SK-N-SH (cell line): ENCODE measurements around the gene NKX3-2. TPM values are rescaled to one million over a fixed set of nuclear protein-coding genes. Genes with fewer than 3 reads are reported as not detected.
A peak's percentile ranks its signal among the peaks of the same experiment; 100 is the strongest.

ENCODE experiments used
- CTCF ChIA-PET: fragments of 300-600, 350-600 bp; formaldehyde crosslinking; extraction: SDS; loops from one replicate; lab custom pipeline; 2021; lab: Yijun Ruan, JAX
- POLR2A ChIA-PET: fragments of 350-600 bp; sonication (Branson Sonifier 250); formaldehyde crosslinking; extraction: SDS; loops from one replicate; lab custom pipeline; 2020; ENCODE audit warnings: antibody characterized with exemption, inconsistent platforms; lab: Yijun Ruan, JAX
- DNase-seq: peaks from one replicate; pipeline ENCODE4 v3.0.0; 2012
- H2AFZ ChIP-seq: fragments of 200-600 bp; sonication (generic); 2 replicates; pipeline ENCODE4 v1.8.1; 2016; ENCODE audit warnings: antibody characterized with exemption, mild to moderate bottlenecking, low read depth
- H3F3A ChIP-seq: fragments of 200-600 bp; sonication (generic); replicated peaks from 2 replicates; pipeline ENCODE3; 2016; ENCODE audit warnings: antibody characterized with exemption, mild to moderate bottlenecking; ENCODE audit not compliant: insufficient read depth
- H3K27ac ChIP-seq, 2 experiments: fragments of 200-500 bp in 1 of 2; fragments of 200-600 bp in 1 of 2; sonication (Bioruptor generic) in 1 of 2; sonication (generic), shearing (Covaris generic) in 1 of 2; 2 replicates each; pipeline versions ENCODE4 v1.5.1 to v1.6.1; 2014 to 2016; ENCODE audit warnings: low read depth in 2 of 2, inconsistent platforms in 1 of 2, low read length in 1 of 2, mild to moderate bottlenecking in 1 of 2, mixed read lengths in 1 of 2
- H3K27me3 ChIP-seq: fragments of 200-600 bp; sonication (generic), shearing (Covaris generic); 2 replicates; pipeline ENCODE4 v1.6.1; 2016; ENCODE audit warnings: mixed run types; ENCODE audit not compliant: insufficient read depth
- H3K36me3 ChIP-seq, 2 experiments: fragments of 200-500 bp in 1 of 2; fragments of 200-600 bp in 1 of 2; sonication (Bioruptor generic) in 1 of 2; sonication (generic) in 1 of 2; replicated peaks in 1 of 2; 2 replicates each; pipeline versions ENCODE3 to v1.5.1; 2014 to 2016; ENCODE audit warnings: low read length in 1 of 2, mild to moderate bottlenecking in 1 of 2; ENCODE audit not compliant: insufficient read depth in 2 of 2, control insufficient read depth in 1 of 2
- H3K4me1 ChIP-seq, 2 experiments: fragments of 200-500 bp in 1 of 2; fragments of 200-600 bp in 1 of 2; sonication (Bioruptor generic) in 1 of 2; sonication (generic), shearing (Covaris generic) in 1 of 2; 2 replicates each; pipeline versions ENCODE4 v1.5.1 to v1.6.1; 2014 to 2016; ENCODE audit warnings: low read depth in 1 of 2, low read length in 1 of 2, mixed run types in 1 of 2; ENCODE audit not compliant: insufficient read depth in 2 of 2, control insufficient read depth in 1 of 2
- H3K4me2 ChIP-seq: fragments of 200-600 bp; sonication (generic), shearing (Covaris generic); 2 replicates; pipeline ENCODE4 v1.6.1; 2017; ENCODE audit warnings: mixed run types
- H3K4me3 ChIP-seq, 2 experiments: fragments of 200-500 bp in 1 of 2; fragments of 200-600 bp in 1 of 2; sonication (Bioruptor generic) in 1 of 2; sonication (generic), shearing (Covaris generic) in 1 of 2; 2 replicates each; pipeline versions ENCODE4 v1.5.1 to v1.8.1; 2014 to 2016; ENCODE audit warnings: low read depth in 2 of 2, inconsistent platforms in 1 of 2, low read length in 1 of 2, mild to moderate bottlenecking in 1 of 2, mixed read lengths in 1 of 2, moderate library complexity in 1 of 2
- H3K79me2 ChIP-seq: fragments of 200-600 bp; sonication (generic); 2 replicates; pipeline ENCODE4 v1.8.1; 2017; ENCODE audit warnings: mild to moderate bottlenecking; ENCODE audit not compliant: insufficient read depth
- H3K9ac ChIP-seq: fragments of 200-600 bp; sonication (generic); 2 replicates; pipeline ENCODE4 v1.6.1; 2017; ENCODE audit warnings: mixed run types
- H3K9me2 ChIP-seq: fragments of 200-600 bp; sonication (generic); 2 replicates; pipeline ENCODE4 v1.6.1; 2017; ENCODE audit warnings: mixed run types
- H3K9me3 ChIP-seq: fragments of 200-600 bp; sonication (generic); 2 replicates; pipeline ENCODE4 v1.6.1; 2017; ENCODE audit warnings: mixed run types, mild to moderate bottlenecking, moderate library complexity
- H4K20me1 ChIP-seq: fragments of 200-600 bp; sonication (generic); 2 replicates; pipeline ENCODE4 v1.6.1; 2017; ENCODE audit warnings: mild to moderate bottlenecking, mixed run types; ENCODE audit not compliant: insufficient read depth
- CHD2 ChIP-seq: fragments of 150-350 bp; IDR thresholded peaks from 2 replicates; pipeline ENCODE4 v1.6.1; 2018; ENCODE audit warnings: low read length; ENCODE audit not compliant: partially characterized antibody
- EZH2phosphoT487 ChIP-seq: fragments of 200-600 bp; sonication (generic); IDR thresholded peaks from 2 replicates; pipeline ENCODE4 v1.6.1; 2017; ENCODE audit warnings: low read depth, mixed run types, mild to moderate bottlenecking, antibody characterized with exemption, moderate library complexity, borderline replicate concordance
- SMC3 ChIP-seq: IDR thresholded peaks from 2 replicates; pipeline ENCODE4 v1.6.1; 2012; ENCODE audit warnings: low read depth, low read length, improper control_type of control experiment
- TAF1 ChIP-seq: IDR thresholded peaks from 2 replicates; pipeline ENCODE4 v1.6.1; 2012; ENCODE audit warnings: low read depth, mild to moderate bottlenecking, low read length, moderate library complexity, borderline replicate concordance
- WGBS: methylation state at CpG from one replicate; pipeline ENCODE4 v1.1.6; 2017; ENCODE audit warnings: low lambda C conversion rate; 5-methylcytosine and 5-hydroxymethylcytosine counted together
- polyA plus RNA-seq, 3 experiments: library from polyadenylated mRNA; depleted of rRNA; stranded (reverse); fragments of >200 nt; gene quantifications; 2 replicates each; pipeline ENCODE4 v1.2.3, GENCODE V29; 2012

Gene NKX3-2
- polyA plus RNA-seq, 1 of the 3 experiments (the other 2 are of a cell fraction) = 0.15 TPM

DNA sequence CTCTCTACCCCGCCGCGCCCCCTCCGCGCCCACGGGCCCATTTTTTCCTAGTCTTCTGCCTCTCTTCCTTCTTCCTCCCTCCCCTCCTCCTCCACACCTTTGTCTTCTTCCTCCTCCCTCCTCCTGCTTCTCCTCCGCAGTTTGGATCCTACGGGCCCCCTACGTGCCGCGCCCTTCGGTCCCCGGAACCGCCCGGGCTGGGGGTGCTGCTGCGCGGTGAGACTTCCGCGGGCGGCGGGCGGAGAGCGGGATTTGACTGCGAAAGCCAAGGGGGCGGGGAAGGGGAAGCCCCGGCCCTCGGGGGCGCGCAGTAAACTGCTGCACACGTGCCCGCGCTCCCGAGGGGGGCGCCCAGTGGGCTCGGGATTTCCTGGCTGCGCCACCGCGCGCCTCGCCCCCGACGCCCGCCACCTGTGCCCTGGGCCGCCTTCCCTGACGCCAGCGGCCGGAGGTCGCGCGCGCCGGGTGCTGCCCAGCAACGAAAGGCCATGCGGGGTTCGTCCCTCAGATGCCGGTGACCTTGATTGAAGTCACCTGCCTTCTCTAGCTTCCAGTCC, 3.3 kb upstream of the NKX3-2 start:
- Histone ChIP-seq H3K27ac (no peak overlapping the region), H3K27me3 (peaks cover 51% of the 10 kb centered on the region), H3K79me2 (no peaks in the 10 kb centered on the region), H3K36me3 (no peaks in the 10 kb centered on the region), H3K9me2 (no peaks in the 10 kb centered on the region), H3K9me3 (no peaks in the 10 kb centered on the region), H3F3A (no peaks in the 10 kb centered on the region), H3K9ac (no peak overlapping the region), H3K4me2 (peak overlapping the region; percentile 35; the same call in 1 of the 2 replicates), H2AFZ (no peak overlapping the region), H3K4me3 (no peak overlapping the region; a peak in 1 of 4 replicates), H3K4me1 (peaks cover 5% of the 10 kb centered on the region in 2 experiments; a peak in 2 of 4 replicates), H4K20me1 (no peaks in the 10 kb centered on the region)
- peak; percentile 56 for DNase-seq
- CTCF ChIA-PET = interaction anchor here (0.8 to 1.5 kb wide), 15 partner anchors 8 to 869 kb away, joined by 3 to 9 read pairs (median 4); partner anchors contain the start of gene RAB28
- TF ChIP-seq CHD2 (no peak), EZH2phosphoT487 (peak; percentile 85; the same call in 1 of the 2 replicates)
- POLR2A ChIA-PET = no interaction called here
- WGBS = 10% methylated on average over 24 of the region's 56 CpGs

DNA sequence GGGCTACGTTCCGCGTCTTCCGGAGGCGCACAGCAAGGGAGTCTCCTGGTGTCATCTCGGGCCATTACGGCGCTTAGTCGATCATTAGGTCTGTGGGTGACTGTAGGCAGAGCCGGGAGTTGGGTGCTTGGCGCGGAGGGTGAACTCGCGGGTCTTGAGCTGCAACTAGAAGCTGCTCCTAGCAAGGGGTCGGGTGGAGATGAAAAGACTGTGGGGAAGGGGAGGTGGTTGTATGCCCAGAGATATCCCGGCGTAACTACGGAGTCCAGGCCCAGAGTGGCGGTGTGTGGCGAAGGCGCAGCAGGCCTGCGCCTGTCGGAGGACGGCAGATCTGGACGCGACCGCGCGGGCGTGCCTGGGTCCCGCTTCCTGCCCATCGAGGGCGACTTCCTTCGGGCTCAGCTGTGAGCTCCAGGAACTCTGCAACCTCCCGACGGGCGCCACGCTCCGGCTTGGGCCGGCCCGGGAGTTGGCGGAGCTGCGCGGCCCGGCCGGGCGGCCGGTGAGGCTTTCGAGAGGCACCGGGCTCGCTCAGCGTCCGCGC, 2.7 kb upstream of the NKX3-2 start:
- no peaks in the 10 kb centered on the region for H4K20me1 ChIP-seq
- H2AFZ ChIP-seq = 0 out of 2 replicates have a peak overlapping the region, but pooled peaks have one; percentile 31
- peak; percentile 54 for DNase-seq
- H3K9me2 ChIP-seq = no peaks in the 10 kb centered on the region
- no peak overlapping the region for H3K27ac ChIP-seq
- H3K36me3 ChIP-seq = no peaks in the 10 kb centered on the region
- H3K79me2 ChIP-seq = no peaks in the 10 kb centered on the region
- H3K4me3 ChIP-seq = no peak overlapping the region; a peak in 1 of 4 replicates
- peaks cover 5% of the 10 kb centered on the region in 2 experiments; a peak in 2 of 4 replicates for H3K4me1 ChIP-seq
- no peaks in the 10 kb centered on the region for H3K9me3 ChIP-seq
- TF ChIP-seq EZH2phosphoT487 (peak; percentile 64; the same call in 1 of the 2 replicates), TAF1 (no peak)
- TF ChIP-seq, all 33 proteins: peak for 1
- POLR2A ChIA-PET = no interaction called here
- Histone ChIP-seq H3F3A (no peaks in the 10 kb centered on the region), H3K9ac (no peak overlapping the region), H3K27me3 (peaks cover 56% of the 10 kb centered on the region), H3K4me2 (peak overlapping the region; percentile 35; the same call in 1 of the 2 replicates)
- WGBS = 18% methylated on average over 33 of the region's 54 CpGs
- CTCF ChIA-PET = interaction anchor here (0.8 to 1.5 kb wide), 4 partner anchors 10 to 696 kb away, joined by 3 to 4 read pairs (median 3); no protein-coding TSS in a partner anchor

- Histone ChIP-seq H3K4me2 (no peak overlapping the region), H3K9me2 (no peaks in the 10 kb centered on the region), H3K27me3 (peaks cover 62% of the 10 kb centered on the region), H3K36me3 (no peaks in the 10 kb centered on the region), H3K4me1 (peaks cover 5 to 8% of the 10 kb centered on the region in 2 experiments; a peak in 2 of 4 replicates), H3K4me3 (no peak overlapping the region), H3K79me2 (no peaks in the 10 kb centered on the region), H2AFZ (0 out of 2 replicates have a peak overlapping the region, but pooled peaks have one; percentile 31), H3F3A (no peaks in the 10 kb centered on the region), H3K9ac (no peak overlapping the region), H3K27ac (no peak overlapping the region), H4K20me1 (no peaks in the 10 kb centered on the region), H3K9me3 (no peaks in the 10 kb centered on the region)
- WGBS = 19% methylated on average over 18 of the region's 18 CpGs
- TF ChIP-seq SMC3 = no peak
- TF ChIP-seq EZH2phosphoT487 = 0 out of 2 replicates have a peak, but pooled peaks have one; percentile 86
- peak; percentile 11 for DNase-seq
- ChIA-PET POLR2A (no interaction called here), CTCF (interaction anchor here (0.8 to 1.2 kb wide), 3 partner anchors 10 to 694 kb away, joined by 3 to 5 read pairs (median 4); no protein-coding TSS in a partner anchor)
These were observed 2.0 kb upstream of the NKX3-2 start for GRCh38 chr4:13546142-13546940.
